Measurements from ENCODE around the gene C22orf39.

Gene C22orf39

GRCh38 chr22:19424186-19424500 is 23.4 kb downstream of the C22orf39 start:
- DNase-seq (ENCODE audit: low read depth) = no peak
- no peak overlapping the region for H3K4me3 ChIP-seq (ENCODE audit: low read length)
- TF ChIP-seq, protein P1, sequence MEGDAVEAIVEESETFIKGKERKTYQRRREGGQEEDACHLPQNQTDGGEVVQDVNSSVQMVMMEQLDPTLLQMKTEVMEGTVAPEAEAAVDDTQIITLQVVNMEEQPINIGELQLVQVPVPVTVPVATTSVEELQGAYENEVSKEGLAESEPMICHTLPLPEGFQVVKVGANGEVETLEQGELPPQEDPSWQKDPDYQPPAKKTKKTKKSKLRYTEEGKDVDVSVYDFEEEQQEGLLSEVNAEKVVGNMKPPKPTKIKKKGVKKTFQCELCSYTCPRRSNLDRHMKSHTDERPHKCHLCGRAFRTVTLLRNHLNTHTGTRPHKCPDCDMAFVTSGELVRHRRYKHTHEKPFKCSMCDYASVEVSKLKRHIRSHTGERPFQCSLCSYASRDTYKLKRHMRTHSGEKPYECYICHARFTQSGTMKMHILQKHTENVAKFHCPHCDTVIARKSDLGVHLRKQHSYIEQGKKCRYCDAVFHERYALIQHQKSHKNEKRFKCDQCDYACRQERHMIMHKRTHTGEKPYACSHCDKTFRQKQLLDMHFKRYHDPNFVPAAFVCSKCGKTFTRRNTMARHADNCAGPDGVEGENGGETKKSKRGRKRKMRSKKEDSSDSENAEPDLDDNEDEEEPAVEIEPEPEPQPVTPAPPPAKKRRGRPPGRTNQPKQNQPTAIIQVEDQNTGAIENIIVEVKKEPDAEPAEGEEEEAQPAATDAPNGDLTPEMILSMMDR (conservative IDR thresholded peaks at IDR 0.05; ENCODE audit: low read length) = no peak

- no peak for DNase-seq (ENCODE audit: low read depth)
- TF ChIP-seq, protein P1 (conservative IDR thresholded peaks at IDR 0.05; ENCODE audit: low read length) = no peak
These were observed 24.8 kb downstream of the C22orf39 start for GRCh38 chr22:19422440-19423301.

DNA sequence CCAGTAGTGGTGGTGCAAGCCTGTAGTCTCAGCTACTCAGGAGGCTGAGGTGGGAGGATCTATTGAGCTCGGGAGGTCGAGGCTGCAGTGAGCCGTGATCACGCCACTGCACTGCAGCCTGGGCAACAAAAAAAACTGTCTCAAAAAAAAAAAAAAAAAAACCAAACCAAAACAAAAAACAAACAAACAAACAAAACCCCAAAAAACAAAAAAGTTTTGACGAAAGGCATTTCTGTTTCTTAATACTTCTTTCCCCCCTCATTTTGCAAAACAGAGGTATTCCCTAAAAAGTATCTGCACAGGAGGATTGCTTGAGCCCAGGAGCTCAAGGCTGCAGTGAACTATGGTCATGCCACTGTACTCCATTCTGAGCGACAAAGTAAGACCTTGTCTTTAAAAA is 27.2 kb downstream of the C22orf39 start:
- TF ChIP-seq, protein P1 (conservative IDR thresholded peaks at IDR 0.05; ENCODE audit: low read length) = no peak
- DNase-seq (ENCODE audit: low read depth) = no peak
- H3K4me3 ChIP-seq (ENCODE audit: low read length) = no peak overlapping the region

More at GRCh38 chr22:19422440-19423301, 24.8 kb downstream of the C22orf39 start:
- H3K4me3 ChIP-seq (ENCODE audit: low read length) = no peak overlapping the region

DNA sequence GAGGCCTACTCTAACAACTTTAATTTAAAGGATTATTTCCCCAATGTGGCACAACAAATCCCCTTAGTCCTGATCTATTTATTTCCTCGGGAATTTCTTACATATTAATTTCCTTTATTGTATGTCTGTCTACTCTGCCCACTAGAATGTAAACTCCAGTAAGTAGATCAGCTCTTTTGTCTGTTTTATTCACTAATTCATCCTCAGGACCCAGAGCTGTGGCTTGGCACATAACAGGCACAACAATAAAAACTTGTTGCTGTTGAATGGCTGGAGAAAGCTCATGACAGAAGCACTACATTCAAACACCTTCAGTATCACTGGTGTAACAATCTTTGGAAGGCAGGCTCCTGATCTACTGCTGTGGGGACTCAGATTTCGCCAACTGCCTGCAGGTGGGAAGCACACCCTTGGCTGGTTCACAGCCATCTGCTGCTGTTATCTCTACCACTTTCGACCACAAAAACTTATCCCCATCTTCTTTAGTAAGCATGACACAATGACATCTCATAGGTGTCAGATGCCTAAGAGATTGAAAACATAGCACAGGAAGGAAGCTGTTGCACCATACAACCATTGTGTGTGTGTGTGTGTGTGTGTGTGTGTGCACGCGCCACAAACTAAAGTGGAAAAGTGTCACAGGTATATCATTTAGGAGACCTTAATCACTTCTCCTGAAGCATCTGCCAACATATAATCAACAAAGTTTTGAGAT is 27.9 kb downstream of the C22orf39 start:
- no peak for DNase-seq (ENCODE audit: low read depth)
- TF ChIP-seq, protein P1 (conservative IDR thresholded peaks at IDR 0.05; ENCODE audit: low read length) = no peak
- no peak overlapping the region for H3K4me3 ChIP-seq (ENCODE audit: low read length)

- DNase-seq (ENCODE audit: low read depth) = no peak
These were observed 28.4 kb downstream of the C22orf39 start for GRCh38 chr22:19419086-19419463.

DNA sequence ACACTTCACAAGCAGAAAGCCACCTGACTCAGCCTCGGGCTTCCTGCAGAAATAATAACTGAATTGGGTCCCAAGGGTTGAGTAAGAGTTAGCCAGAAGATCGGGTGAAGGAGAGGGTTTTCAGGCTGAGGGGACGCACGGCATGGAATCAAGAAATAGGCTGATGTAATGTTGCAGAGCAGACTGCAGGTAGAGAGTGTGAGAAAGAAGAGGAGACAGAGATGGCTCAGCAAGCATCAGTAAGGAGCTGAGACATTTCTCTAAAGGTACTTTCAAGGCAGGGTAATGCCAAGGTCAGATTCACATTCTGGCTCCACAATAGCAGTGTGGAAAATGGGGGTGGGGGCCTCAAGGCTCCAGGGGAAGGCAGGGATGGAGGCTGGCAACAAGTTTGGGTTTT is 34.6 kb downstream of the C22orf39 start:
- DNase-seq (ENCODE audit: low read depth) = no peak
- no peak overlapping the region for H3K4me3 ChIP-seq (ENCODE audit: low read length)
- TF ChIP-seq, protein P1 (conservative IDR thresholded peaks at IDR 0.05; ENCODE audit: low read length) = no peak

More at GRCh38 chr22:19419086-19419463, 28.4 kb downstream of the C22orf39 start:
- no peak overlapping the region for H3K4me3 ChIP-seq (ENCODE audit: low read length)
- TF ChIP-seq, protein P1 (conservative IDR thresholded peaks at IDR 0.05; ENCODE audit: low read length) = no peak

DNA sequence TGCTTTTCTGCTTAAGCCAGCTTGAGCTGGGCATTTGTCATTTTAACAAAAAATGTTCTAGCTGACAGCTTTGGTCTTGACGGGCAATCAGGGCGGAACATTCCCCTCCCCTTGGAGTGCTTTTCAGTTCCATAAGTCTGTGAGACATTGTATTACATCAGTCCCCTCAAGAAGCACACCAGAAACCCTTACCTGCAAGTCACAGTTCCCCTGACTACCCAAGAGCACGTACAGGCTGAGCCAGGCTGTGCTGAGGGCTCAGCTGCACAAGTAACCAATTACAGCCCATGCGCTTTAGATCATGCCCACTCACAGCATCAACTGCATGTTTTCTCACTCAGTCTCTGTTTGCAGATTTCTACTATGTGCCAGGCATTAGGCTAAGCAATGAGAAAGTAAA is 35.0 kb downstream of the C22orf39 start:
- DNase-seq (ENCODE audit: low read depth) = no peak
- TF ChIP-seq, protein P1 (conservative IDR thresholded peaks at IDR 0.05; ENCODE audit: low read length) = no peak
- H3K4me3 ChIP-seq (ENCODE audit: low read length) = no peak overlapping the region

Data from AG10803 (cell line).